Activated naive CD4-positive, alpha-beta T cell treated with anti-CD3 and anti-CD28 coated beads, Interleukin-2, amount 50 U/mL, for 16 hours (primary cell): ENCODE data around the gene LNX2.
"Not testable (repeated sequence)": the region's sequence is repeated elsewhere in the genome, so short reads cannot be mapped to it uniquely, and the experiment has no call there.

Source experiments
- DNase-seq: peaks from one replicate; pipeline ENCODE4 v3.0.0-alpha.2; 2020

LNX2 gene

GRCh38 chr13:27636589-27637288 is 16.4 kb upstream of the LNX2 start:
- DNase-seq, result no peak

- no peak for DNase-seq
Measured at GRCh38 chr13:27635266-27635665, 14.9 kb upstream of the LNX2 start.

- no peak for DNase-seq
Measured at GRCh38 chr13:27634791-27635190, 14.5 kb upstream of the LNX2 start.

GRCh38 chr13:27634231-27634630 is 13.9 kb upstream of the LNX2 start:
- DNase-seq, result no peak

DNA sequence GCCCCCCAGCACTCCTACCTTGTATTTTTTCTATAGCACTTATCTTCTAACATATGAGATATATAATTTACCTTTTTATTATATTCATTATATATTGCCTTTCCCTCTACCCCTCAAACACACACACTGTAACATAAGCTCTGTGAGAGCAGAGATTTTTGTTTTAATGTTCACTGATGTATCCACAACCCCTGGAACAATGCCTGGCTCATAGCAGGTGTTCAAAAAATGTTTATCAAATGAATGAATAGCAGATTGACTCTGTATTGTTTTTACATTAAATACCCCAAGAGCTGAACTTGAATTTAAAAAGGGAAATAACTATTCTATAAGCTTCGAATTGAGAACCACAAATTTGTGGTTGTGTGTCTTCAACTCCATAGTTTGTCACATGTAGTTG is 12.3 kb upstream of the LNX2 start:
- DNase-seq, result no peak

DNA sequence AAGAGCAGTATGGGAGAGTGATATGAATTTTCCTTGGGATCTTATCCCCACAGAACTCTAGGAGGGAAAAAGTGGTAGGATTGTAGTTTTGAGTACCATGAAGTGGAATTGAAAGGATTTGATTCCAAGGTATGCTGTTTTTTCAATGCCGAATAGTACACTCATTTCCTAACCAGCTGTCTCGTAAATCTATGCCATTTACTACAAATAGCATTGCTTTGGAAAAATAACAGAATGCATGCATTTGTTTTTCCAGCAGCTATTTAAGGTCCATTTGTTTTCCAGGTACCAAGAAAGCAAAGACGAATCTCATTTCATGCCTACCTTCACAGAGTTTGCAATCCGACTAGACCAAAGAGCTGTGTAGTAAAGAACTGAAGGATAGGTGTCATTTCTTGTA is 11.9 kb upstream of the LNX2 start:
- no peak for DNase-seq

DNA sequence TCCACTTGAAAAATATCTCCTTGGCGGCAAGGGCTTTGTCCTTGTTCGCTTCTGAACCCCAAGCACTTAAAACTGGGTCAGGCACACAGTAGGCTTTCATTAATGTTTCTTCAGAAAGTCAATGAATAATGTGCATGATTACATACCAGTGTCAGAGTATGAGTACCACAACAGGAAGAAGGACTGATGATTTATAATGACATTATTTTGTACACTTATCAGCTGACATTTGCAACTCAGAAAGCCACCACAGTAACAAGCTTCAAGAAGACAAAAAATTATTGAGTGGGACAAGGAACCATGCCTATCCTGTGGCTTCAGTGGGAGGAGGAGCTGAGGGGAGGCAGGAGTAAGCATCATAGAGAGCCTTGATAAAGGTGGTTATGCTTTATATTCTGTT is 11.3 kb upstream of the LNX2 start:
- DNase-seq, result no peak

DNA sequence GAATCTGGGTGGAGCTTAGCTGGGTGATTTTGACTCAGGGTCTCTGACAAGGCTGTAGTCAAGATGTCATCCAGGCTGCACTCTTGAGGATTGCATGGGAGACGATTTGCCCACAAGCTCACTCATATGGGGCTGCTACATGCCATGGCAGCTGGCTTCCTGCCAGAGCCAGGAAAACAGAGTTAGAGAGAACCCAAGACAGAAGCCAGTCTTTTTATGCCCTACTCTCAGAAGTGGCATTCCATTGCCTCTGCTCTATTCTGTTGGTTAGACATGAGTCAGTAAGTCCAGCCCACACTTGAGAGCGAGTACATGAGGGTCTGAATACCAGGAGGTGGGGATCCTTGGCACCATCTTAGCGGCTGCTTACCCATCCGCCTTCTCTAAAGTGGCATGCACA is 10.8 kb upstream of the LNX2 start:
- no peak for DNase-seq

DNA sequence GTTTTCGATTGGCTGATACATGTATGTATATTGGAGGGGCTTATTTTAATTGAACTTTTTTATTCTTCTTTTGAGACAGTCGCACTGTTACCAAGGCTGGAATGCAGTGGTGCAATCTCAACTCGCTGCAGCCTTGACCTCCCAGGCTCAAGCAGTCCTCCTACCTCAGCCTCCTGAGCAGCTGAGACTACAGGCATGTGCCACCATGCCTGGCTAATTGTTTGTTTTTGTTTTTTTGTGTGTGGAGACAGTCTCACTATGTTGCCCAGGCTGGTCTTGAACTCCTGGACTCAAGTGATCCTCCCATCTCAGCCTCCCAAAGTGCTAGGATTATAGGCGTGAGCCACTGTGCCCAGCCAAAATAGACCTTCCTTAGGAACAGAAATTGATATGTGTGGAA is 8.4 kb upstream of the LNX2 start:
- DNase-seq, result not testable (repeated sequence)

DNA sequence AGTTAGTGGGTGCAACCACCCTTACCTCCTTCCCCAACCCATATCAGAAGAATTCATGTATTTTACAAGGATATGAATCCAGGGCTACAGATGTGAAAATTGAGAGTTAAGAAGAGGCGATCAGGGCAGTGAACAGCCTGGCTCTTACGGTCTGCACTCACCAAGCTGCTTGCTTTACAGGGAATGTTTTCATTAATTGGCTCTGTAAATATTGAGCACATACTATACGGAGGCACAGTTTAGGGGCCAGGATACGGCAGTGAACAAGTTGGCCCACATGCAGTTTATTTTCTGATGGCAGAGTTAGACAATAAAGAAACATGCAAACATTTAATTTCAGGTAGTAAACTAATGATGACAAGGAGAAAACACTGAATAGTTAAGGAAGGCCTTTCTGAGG is 7.8 kb upstream of the LNX2 start:
- DNase-seq, result no peak

GRCh38 chr13:27627380-27627779 is 7.1 kb upstream of the LNX2 start:
- DNase-seq, result no peak

- no peak for DNase-seq
Measured at GRCh38 chr13:27625839-27626238, 5.5 kb upstream of the LNX2 start.

GRCh38 chr13:27624071-27624470 is 3.7 kb upstream of the LNX2 start:
- no peak for DNase-seq

- DNase-seq, result no peak
Measured at GRCh38 chr13:27622881-27623280, 2.6 kb upstream of the LNX2 start.

DNA sequence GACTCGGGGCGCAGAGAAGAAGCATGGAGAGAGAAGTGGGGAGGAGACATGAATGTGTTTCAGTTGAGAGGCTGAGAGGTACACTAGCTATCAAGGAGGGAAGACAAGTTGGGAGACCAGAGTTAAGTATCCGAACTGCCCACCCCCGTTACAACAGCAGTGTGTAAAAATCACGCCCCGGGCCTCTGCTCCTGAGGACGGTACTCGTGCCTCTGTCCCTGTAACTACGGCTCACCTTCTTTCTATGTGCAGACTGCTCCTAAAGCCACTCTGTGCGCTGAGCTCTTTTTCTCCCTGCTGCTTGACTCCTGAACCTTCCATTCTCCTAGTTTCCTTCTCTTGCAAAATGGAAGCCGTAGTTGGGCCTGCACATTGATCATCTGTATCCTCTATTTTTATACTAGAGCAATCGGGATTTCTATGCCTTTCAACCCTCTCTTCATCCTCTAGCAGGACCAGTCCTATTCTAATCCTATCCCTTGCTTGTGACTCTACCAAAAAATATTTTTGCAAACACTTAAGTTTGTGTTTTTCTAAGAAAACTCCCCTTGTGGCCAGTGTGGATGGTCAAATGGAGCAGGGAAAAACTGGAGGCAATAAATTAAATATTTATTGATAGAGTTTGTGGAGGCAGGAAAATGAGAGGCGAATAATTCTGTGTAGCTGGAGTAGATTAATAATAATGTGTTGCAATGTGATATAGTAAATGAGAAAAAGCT is 1.9 kb upstream of the LNX2 start:
- DNase-seq, result no peak

- peak; percentile 82 for DNase-seq
Measured at GRCh38 chr13:27621366-27622101, 1.2 kb upstream of the LNX2 start, which contains the start of gene POLR1D. TSS of gene POLR1D (plus strand) at chr13:27621892. CDS start at chr13:27621984, 92 bp downstream.

GRCh38 chr13:27621116-27621365 is 712 bp upstream of the LNX2 start:
- no peak for DNase-seq

GRCh38 chr13:27619728-27620376 is 477 bp downstream of the LNX2 start:
- peak; percentile 38 for DNase-seq

DNA sequence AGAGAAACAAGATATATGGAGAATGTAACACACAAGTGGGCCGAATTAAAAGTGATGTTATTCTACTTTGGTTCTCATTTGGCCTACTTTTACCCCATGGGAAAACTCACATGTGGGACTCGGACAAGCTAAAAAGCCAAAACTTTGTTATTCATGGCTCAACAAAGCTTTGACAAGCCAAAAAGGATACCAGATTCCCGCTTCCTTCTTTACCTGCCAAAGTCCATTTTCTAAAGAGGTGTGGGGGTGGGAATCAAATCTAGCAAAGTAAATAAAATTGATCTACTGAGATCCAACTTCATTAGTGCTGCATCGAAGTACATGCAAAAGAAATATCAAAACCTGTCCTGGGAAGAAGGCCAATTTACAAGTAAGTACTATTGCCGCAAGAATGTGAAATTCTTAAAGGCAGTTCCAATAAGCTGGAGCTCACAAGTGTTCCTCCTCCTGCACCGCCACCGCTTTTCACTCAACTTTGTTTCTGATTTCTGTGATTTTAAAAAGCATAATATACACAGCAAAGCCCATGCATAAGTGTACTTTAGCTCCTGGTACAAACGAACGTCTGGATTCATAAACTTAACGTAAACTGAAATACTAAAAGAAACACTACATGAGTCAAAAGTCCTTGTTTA is 1.1 kb downstream of the LNX2 start:
- DNase-seq, result no peak

DNA sequence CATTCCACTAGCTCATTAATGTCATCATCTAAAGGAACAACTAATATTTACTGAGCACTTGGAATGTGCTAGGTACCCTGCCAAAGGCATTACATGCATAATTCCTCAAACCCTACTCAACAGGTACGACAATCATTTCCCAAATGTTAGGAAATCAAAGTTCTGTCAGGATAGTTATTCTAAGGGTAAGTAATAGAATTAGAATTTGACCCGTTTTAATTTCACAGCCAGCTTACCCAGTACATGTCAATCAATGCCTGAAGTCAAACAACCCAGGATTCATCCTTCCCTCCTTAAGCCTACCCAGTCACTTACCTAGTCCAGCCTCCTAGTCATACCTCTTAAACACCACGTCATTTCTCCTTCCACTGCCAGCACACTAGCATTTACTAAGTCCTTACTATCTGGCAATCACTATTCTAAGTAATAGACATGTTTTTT is 2.4 kb downstream of the LNX2 start:
- DNase-seq, result no peak

GRCh38 chr13:27613628-27614027 is 6.7 kb downstream of the LNX2 start:
- DNase-seq, result no peak

- no peak for DNase-seq
Measured at GRCh38 chr13:27607125-27607524, 13.2 kb downstream of the LNX2 start.

DNA sequence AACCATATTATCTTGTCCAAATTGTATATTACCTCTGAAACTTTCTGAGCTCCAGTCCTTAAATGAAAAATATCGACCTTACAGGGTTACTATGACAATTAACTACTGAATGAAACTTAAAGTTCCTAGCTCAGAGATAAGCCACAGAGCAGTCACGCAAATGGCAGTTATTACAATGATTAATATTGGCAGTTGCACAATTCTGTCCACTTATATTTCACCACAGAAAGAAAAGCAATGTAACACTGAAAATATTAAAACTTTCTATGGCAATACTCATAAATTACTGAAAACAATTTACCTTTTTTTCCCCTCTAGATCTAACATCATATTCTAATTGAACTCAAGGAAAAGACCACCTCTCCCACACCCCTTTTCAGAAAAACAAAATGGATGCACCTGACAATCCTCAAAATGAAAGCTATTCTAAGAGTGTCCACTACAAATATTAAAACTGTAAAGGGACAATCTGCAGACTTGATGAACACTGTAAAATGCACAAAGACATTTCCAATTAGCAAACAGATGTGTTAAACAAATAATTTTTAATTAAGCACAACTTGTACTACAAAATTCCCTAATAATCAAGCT is 14.6 kb downstream of the LNX2 start:
- no peak for DNase-seq
